GM21786 (cell line): ENCODE measurements around the gene HKDC1.
"Not testable (repeated sequence)": the region's sequence is repeated elsewhere in the genome, so short reads cannot be mapped to it uniquely, and the experiment has no call there.

Experiments
- ATAC-seq: cut with Tn5 transposase; IDR thresholded peaks from one replicate; pipeline ENCODE4 v1.9.1; 2021; ENCODE audit not compliant: unreplicated experiment

The HKDC1 gene, protein sequence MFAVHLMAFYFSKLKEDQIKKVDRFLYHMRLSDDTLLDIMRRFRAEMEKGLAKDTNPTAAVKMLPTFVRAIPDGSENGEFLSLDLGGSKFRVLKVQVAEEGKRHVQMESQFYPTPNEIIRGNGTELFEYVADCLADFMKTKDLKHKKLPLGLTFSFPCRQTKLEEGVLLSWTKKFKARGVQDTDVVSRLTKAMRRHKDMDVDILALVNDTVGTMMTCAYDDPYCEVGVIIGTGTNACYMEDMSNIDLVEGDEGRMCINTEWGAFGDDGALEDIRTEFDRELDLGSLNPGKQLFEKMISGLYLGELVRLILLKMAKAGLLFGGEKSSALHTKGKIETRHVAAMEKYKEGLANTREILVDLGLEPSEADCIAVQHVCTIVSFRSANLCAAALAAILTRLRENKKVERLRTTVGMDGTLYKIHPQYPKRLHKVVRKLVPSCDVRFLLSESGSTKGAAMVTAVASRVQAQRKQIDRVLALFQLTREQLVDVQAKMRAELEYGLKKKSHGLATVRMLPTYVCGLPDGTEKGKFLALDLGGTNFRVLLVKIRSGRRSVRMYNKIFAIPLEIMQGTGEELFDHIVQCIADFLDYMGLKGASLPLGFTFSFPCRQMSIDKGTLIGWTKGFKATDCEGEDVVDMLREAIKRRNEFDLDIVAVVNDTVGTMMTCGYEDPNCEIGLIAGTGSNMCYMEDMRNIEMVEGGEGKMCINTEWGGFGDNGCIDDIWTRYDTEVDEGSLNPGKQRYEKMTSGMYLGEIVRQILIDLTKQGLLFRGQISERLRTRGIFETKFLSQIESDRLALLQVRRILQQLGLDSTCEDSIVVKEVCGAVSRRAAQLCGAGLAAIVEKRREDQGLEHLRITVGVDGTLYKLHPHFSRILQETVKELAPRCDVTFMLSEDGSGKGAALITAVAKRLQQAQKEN

DNA sequence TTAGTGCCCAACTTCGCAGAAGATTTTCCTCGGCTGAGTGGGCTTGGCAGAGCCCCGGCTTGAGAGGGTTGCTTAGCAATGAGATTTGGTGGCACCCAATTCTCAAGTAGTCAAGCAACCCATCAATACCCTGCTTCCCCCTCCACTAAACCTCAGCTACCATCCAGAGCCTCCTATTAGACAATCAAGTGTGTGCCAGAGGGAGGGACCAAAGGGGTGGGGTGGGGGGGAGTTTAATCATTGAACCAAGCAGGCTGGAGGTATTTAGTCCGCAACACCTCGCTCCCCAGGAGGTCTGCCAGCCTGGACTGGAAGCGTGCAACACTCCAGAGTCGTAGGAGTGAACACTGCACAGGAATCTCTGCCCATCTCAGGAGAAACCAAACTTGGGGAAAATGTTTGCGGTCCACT, at the start of gene HKDC1:
TSS of gene HKDC1 (plus strand) at position 292 of the 411 bp plus-strand sequence. CDS start at position 396, 104 bp downstream.
- ATAC-seq: no peak

DNA sequence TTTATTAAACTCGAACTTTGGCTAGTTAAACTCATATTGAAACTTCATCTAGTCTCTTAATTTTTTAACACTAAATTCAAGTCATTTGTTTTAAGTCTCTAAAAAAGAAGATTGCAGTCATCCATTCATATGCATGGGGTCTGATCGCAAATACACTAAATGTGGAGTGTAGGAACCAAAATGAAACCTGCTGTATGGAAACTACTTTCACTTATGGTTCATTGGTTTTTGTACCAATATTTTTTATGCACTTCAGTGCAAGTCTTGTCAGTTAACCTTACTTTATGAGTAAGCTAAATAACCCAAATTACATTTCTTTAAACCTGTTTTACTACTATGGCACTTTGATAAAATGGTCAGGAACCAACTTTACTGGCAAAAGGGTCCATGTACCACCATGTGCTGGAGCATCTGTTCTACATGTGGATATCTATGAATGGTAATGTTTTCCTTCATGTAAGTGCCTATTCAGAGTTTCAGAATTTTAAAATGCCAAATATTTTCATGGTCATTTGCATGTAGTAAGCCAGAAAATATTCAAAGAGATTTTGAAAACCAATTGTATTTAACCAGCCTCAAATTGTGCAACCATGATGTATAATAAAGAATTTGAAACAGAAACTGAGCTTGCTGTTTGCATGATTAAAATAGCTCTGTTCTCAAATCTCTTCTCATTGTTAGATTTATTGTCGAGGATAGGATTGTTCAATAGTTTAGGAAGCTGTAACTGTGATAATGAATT, 47.7 kb upstream of the HKDC1 start:
- ATAC-seq: no peak

DNA sequence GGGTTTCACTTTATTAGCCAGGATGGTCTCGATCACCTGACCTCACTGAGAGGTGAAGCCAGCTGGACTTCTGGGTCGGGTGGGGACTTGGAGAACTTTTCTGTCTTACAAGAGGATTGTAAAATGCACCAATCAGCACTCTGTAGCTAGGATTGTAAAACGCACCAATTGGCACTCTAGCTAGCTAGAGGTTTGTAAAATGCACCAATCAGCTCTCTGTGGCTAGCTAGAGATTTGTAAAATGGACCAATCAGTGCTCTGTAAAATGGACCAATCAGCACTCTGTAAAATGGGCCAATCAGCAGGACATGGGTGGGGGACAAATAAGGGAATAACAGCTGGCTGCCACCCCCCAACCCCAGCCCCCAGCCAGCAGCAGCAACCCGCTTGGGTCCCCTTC, 44.8 kb upstream of the HKDC1 start:
- not testable (repeated sequence) for ATAC-seq

DNA sequence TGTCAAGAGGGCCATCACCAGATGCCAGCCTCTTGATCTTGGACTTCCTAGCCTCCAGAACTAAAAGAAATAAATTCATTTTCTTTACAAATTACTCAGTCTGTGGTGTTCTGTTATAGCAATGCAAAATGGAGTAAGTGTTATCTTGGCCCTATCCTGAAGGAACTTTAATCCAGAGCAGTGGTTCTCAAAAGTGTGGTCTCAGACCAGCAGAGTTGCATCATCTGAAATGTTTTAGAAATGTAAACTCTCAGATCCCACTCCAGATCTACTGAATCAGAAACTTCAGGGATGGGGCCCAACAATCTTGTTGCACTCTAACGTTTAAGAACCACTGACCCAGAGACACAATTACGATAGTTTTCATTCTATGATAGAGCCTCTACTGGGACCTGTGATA, 43.3 kb upstream of the HKDC1 start:
- ATAC-seq: no peak

DNA sequence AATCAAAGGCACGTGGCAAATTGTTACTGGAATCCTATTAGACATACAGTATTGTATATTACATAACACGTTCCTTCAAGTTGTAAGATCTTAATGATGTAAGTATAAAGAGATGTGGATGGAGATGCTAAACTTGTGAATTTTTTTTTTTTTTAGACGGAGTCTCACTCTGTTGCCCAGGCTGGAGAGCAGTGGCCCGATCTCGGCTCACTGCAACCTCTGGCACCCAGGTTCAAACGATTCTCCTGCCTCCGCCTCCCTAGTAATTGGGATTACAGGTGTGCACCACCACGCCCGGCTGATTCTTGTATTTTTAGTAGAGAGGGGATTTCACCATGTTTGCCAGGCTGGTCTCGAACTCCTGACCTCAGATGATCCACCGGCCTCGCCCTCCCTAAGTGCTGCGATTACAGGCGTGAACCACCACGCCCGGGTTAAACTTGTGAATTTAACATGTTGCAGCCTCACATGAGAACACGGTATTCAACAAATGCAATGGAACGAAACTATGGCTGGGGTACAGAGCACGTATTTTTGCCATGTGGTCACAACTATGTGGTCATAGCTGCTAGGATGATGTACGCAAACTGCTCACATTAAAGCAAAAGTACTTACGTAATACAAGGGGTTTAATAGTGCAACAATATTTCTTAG, 40.9 kb upstream of the HKDC1 start:
- ATAC-seq: no peak

DNA sequence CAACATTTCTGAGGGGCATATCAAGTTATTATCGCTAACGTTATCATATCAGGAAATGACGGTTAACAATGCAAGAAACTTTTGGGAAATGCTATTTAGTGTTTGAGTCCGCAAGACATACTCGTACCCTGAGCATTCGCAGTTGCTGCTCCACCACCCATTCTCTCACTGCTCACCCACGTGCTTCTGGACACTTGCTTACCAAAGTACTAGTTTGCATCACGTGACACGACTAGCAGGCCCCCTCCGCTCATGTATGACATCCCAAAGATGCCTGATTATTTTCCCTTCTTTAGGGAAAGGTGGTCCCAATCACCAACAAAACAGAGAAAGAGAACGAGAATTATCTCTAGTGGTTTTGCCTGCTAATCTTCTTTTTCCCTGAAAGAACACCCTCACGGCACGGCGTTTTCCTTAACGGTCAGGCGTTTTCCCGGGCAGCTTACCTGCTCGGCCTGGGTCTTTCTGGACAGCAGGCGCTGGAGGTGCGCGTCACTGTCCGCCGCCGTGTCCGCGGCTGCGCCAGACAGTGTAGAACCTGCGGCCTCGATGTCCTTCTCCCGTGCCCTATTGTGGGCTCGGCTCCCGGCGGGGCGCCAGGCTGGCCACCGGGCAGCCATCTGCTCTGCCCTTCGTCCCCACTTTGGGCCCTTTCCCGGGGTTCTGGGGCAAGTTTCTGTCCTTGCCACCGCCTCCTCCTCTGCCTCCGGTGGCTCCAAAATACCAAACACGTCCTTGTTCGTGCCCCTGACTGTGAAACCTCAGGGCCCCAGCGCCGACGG, 40.2 kb upstream of the HKDC1 start, which contains the start of gene SUPV3L1:
TSS of gene SUPV3L1 (plus strand) at position 492 of the 782 bp plus-strand sequence. CDS start at position 550, 58 bp downstream.
- peak; percentile 88 for ATAC-seq

DNA sequence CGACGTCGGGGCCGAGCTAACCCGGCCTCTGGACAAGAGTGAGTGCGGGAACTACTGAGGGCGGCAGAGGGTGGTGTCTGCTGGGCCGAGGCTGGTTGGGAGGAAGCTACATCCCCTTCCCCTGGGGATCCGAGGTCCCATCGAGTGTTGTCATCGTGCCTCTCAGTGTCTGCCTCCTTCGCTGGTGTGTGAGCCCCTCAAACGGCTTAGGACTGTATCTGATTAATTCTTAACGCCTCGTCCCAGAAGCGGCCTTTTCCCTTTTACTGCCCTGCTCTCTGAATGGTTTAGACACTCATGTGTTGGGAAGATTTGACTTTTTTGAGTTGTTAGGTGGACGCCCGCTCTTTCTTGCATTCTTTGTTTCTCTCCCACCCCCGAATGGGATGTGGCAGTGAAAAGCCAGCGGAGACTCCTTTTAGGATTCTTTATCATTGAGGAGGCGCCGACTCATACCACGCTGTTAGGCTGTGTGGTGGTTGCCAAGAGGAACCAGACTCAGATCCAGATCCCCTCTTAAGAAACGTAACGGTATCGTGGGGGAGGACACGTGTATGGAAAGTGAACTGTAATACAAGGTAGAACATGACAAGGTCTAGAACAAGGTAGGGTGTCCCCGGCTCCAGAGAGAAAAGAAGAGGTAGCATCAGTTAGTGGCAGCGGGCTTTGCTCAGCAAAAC, 39.5 kb upstream of the HKDC1 start:
- no peak for ATAC-seq

DNA sequence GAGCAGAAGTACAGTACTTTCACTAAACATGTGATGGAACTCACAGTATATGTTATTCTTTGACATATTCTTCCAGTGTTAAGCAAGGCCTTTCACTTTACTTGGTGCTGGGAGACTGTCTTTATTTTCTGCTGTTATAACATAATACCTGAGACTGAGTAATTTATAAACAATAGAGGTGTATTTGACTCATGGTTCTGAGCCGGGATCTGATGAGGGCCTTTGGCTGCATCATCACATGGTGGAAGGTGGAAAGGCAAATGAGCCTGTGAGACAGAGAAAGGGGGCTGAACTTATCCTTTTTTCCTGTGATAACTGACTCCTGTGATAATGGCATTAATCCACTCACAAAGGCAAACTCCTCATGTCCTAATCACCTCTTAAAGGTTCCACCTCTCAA, 38.7 kb upstream of the HKDC1 start:
- no peak for ATAC-seq

DNA sequence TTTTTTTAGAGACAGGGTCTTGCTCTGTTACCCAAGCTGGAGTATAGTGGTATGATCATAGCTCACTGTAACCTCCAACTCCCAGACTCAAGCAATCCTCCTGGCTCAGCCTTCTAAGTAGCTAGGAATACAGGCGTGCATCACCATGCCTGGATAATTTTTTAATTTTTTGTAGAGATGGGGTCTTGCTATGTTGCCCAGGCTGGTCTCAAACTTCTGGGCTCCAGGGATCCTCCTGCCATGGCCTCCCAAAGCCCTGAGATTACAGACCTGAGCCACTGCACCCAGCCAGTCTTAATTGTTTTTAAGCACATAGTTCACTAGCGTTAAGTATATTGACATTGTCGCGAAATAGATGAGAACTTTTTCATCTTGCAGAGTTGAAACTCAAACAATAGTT, 38.1 kb upstream of the HKDC1 start:
- no peak for ATAC-seq

DNA sequence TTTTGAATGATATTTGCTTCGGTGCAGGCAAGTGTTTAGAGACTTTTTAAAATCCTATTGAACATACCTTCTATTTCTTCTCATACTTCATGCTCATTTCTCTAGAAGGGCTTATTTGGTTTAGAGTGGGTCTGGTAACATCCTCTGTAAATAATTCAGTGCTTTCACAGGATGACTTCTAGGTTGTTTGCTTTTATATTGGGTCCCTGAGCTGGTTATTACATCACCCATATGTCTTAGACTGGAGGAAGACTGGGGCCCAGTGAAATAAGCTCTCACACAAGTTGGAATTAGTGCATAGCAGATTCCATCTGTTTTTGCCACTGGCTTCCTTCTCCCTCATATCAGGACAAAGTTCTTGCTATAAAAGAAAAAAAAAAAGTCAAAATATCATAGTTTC, 33.6 kb upstream of the HKDC1 start:
- ATAC-seq: no peak

DNA sequence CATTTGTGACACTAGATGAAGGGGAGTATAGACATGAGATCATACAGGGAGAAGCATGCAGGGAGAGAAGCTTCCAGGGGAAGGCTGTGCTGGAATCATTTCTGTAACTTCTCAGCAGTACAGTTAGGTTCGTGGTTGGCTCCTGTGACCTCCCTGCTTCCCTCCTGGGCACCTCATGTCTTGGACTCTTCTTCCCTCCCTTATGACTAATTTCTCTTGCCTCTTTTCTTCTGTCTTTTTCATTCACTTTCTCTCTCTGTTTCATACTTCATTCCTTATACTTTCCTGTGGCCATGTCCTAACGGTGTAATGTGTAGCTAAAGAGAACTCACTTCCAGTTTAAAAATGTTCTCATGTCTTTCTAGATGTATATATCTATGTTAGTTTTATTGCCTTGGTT, 19.1 kb upstream of the HKDC1 start:
- ATAC-seq: no peak

DNA sequence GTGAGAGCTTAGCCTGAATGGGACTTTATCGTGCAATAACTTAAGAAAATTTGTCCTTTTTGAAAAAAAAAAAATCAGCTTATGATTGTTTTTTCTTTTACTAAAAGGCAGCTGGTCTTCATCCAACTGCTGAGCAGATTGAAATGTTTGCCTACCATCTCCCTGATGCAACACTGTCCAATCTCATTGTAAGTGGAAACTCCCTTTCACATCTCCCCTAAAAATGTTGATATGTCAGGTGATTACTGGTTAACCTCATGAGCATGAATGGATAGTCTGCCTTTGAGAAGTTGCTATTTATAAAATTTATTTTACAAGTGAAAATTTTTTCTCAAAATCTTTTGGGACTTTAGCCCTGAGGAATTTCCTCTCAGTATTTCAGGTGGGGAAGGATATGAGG, 17.8 kb upstream of the HKDC1 start:
- ATAC-seq: no peak

DNA sequence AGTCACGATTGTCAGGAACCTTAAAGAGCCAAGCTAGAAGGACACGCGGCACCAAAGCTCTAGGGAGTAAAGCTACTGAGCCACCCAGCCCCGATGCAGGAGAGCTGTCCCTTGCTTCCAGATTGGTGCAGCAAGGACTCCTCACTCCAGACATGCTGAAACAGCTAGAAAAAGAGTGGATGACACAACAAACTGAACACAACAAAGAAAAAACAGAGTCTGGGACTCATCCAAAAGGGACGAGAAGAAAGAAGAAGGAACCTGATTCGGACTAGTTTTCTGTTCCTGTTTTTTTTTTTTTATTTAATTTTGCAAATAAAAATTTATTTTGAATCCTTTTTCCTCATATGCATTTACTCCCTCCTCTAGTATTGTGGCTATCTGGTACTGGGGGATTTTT, 11.4 kb upstream of the HKDC1 start:
- ATAC-seq: no peak

DNA sequence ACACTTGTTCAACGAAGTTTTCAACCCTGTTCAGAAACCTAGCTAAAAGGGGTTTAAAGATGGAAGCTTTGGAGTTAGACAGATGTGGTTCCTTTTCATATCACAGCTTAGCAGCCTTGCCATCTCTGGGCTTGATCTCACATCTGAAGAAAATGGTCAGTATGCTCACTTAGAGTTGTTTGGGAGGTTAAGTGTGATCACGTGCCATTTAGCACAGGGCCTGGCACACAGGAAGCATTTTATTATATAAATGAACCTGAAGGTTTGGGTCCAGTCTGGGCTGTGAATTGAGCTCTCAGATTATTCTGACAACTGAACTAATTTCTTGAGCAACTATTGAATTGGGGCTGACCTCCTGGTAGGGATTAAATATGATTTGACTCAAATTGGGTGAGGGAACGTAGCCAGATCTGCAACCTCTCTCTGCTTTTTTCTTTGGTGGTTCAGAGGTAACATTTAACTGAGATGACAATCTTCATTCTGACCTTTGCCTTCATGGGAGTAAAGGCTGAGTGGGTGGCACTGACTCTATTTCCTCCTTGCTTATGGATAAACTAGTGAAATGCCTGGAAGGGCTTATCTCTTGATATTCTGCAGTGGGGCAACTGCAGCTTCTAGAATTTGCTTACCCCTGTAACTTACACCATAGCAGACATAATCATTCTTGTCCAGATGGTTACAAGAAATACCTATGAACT, 10.2 kb upstream of the HKDC1 start:
- no peak for ATAC-seq

DNA sequence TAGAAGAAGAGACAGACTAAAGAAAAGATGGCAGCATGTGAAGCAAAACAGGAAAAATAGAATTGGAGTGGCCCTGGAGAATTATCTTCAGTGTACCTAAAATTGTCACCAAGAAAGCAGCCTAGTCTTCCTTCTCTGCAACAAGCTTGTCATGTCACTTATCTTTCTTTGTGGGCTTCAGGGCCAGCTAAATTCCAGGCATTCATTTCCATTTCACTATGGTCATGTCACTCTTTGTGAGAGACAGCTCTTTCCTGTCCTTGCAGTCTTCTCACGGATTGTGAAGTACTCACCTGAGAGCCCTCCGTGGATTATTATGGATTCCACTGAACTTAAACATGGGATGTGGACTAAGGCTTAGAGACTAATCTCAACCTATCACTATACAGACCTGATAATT, 9.0 kb upstream of the HKDC1 start:
- no peak for ATAC-seq

DNA sequence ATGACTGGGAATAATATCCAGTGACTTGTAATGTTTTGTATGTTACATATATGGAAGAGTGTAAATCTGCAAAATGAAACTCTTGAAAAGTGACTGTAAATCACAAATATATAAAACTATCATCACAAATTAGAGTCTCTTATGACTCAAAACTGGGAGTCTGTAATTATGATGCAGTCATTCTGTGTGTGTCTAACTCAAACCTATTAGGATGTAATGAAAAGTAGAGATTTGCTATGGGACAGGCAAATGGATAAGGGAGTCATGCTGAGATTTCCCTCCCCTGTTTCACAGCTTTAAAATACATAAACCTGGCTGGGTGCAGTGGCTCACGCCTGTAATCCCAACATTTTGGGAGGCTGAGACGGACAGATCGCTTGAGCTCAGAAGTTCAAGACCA, 8.6 kb upstream of the HKDC1 start:
- no peak for ATAC-seq

DNA sequence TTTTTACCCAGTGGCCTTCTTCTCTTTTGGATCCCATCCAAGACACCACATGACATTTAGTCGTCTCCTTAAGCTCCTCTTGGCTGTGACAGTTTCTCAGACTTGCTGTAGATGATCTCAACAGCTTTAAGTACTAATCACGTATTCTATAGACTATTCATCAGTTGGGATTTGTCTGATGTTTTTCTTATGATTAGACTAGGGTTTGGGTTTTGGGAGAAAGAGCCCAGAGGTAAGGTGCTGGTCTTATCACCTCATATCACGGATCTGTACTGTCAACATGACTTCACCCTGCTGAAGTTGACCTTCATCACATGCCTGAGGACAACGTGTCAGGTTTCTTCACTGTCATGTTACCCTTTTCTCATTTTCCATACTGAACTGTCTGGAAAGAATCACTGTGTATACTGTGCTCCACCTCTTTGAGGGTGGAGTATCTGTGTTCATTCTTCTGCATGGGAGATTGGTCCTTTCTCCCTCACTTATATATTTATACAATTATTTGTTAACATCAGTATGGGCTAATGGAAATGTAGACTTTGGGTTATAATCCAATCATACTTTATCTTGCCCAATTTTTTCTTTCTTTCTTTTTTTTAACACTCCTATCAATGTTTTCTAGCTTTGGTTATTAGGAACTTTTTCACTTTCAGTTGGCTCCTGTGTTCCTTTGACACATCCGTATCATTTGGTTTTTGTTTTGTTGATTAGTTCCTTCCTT, 6.4 kb upstream of the HKDC1 start:
- no peak for ATAC-seq

DNA sequence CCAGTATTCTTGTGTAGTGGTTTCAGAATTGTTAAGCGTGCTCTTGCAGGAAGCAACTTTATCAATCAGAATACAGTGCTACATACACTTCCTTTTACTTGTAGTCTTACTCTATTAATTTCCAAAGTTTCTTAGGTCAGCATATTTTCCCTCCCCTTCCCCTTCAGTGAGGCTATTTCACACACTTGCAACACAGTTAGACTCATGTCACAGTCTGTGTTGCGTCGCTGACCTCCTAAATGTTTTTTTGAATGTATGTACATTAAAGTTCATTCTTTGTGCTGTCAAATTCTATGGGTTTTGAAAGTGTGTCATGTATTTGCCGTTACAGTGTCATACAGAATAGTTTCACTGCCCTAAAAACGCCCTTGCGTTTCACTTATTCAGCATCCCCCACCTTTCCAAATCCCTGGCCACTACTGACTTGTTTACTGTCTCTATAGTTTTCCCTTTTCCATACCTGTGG, 5.4 kb upstream of the HKDC1 start:
- ATAC-seq: no peak
